Naive thymus-derived CD8-positive, alpha-beta T cell (primary cell): Measurements from ENCODE around the gene MED20. TPM values are rescaled to one million over a fixed set of nuclear protein-coding genes. Genes with fewer than 3 reads are reported as not detected.
"Not testable (repeated sequence)": the region's sequence is repeated elsewhere in the genome, so short reads cannot be mapped to it uniquely, and the experiment has no call there.

Experiments used
- ATAC-seq, 2 donors: fragments of 150-1000 bp; cut with Tn5 transposase in 1 of 2; sonication (Bioruptor Pico), chemical (Tn5 transposase) in 1 of 2; 1 replicate in 1 of 2; 2 replicates in 1 of 2; pipeline ENCODE4 v1.10.0; 2021; ENCODE audit warnings: mild to moderate bottlenecking in 2 of 2, moderate library complexity in 2 of 2
- POLR2A ChIA-PET: fragments of 350-600 bp; sonication (Branson Sonifier 250); formaldehyde crosslinking; loops from one replicate; lab custom pipeline; 2021; ENCODE audit warnings: antibody characterized with exemption; lab: Charles Lee
- DNase-seq, 10 donors: peaks; one replicate each; pipeline versions ENCODE4 v3.0.0 to v3.0.0-alpha.2; 2020 to 2022
- H3K27ac Mint-ChIP-seq, 10 donors: one replicate each; pipeline ENCODE4 v1.8.0; 2020 to 2022; ENCODE audit warnings: mild to moderate bottlenecking in 10 of 10, mixed read lengths in 10 of 10, moderate library complexity in 4 of 10, inconsistent platforms in 1 of 10
- H3K27me3 Mint-ChIP-seq, 5 donors: one replicate each; pipeline ENCODE4 v1.8.0; 2021 to 2022; ENCODE audit warnings: mixed read lengths in 5 of 5
- H3K36me3 Mint-ChIP-seq, 3 donors: one replicate each; pipeline ENCODE4 v1.8.0; 2020 to 2022; ENCODE audit warnings: mixed read lengths in 3 of 3, mild to moderate bottlenecking in 2 of 3, inconsistent platforms in 1 of 3
- H3K4me1 Mint-ChIP-seq, 4 donors: one replicate each; pipeline ENCODE4 v1.8.0; 2021 to 2022; ENCODE audit warnings: mixed read lengths in 4 of 4
- H3K4me3 Mint-ChIP-seq, 10 donors: one replicate each; pipeline ENCODE4 v1.8.0; 2020 to 2022; ENCODE audit warnings: mild to moderate bottlenecking in 10 of 10, mixed read lengths in 10 of 10, moderate library complexity in 6 of 10, inconsistent platforms in 1 of 10
- H3K9me3 Mint-ChIP-seq, 9 donors: one replicate each; pipeline ENCODE4 v1.8.0; 2020 to 2022; ENCODE audit warnings: mixed read lengths in 9 of 9, mild to moderate bottlenecking in 3 of 9, inconsistent platforms in 1 of 9, moderate library complexity in 1 of 9
- polyA plus RNA-seq, 3 donors: library from polyadenylated mRNA; unstranded; fragments of 300-500 nt; fragmentation: Illumina TruSeq; gene quantifications; one replicate each; pipeline ENCODE4 v1.2.3, GENCODE V29; 2021
- total RNA-seq, 8 experiments: library from RNA in 2 of 8; stranded (reverse) in 2 of 8; gene quantifications; one replicate each; pipeline ENCODE4 v1.2.3 and lab custom pipeline; 2021 to 2026

Gene MED20
- total and polyA plus RNA-seq, 5 experiments from 2014 or later: 2.8 to 12.5 (median 5.1) TPM

GRCh38 chr6:41958022-41958856 lies 37.3 kb upstream of the MED20 start:
- H3K36me3 Mint-ChIP-seq: peaks cover 0 to 71% (median 15%) of the 10 kb centered on the region in 3 donors
- H3K4me1 Mint-ChIP-seq: peaks cover 30 to 79% (median 73%) of the 10 kb centered on the region in 4 donors
- POLR2A ChIA-PET: interaction anchor here (0.6 kb wide), 2 partner anchors 51 to 86 kb away, joined by 3 to 5 read pairs; no protein-coding TSS in a partner anchor
- ATAC-seq (peak in 1 of 2 donors; percentile 24), DNase-seq (no peak)
- no peaks in the 10 kb centered on the region for H3K27me3 Mint-ChIP-seq
- no peaks in the 10 kb centered on the region for H3K9me3 Mint-ChIP-seq
- H3K27ac Mint-ChIP-seq: peak overlapping the region in 9 of 10 donors; percentile 18 to 89 (median 62)
- peak overlapping the region in 7 of 10 donors; percentile 4 to 68 (median 23) for H3K4me3 Mint-ChIP-seq

DNA sequence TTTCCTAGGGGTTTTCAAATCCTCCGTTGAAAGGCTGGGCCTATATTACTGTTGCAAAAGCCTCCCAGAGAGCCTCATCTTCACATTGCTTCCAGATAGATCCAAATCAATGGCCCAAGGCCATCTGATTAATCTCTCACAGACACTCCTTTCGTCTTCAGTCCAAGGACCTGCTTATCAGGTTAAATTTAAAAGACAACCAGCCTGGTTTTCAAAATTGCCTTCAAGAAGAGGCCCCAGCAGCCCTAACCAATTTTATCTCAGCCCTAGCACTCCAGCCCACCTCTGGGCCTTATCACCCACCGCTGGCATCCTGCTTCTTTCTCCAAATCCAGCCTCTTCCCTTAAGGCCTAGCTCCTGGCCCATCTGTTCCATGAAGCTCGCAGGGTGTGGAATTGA lies 36.2 kb upstream of the MED20 start:
- peaks cover 0 to 70% (median 13%) of the 10 kb centered on the region in 3 donors for H3K36me3 Mint-ChIP-seq
- H3K27me3 Mint-ChIP-seq: no peaks in the 10 kb centered on the region
- ATAC-seq (no peak), DNase-seq (no peak)
- peaks cover 27 to 81% (median 71%) of the 10 kb centered on the region in 4 donors for H3K4me1 Mint-ChIP-seq
- H3K9me3 Mint-ChIP-seq: no peaks in the 10 kb centered on the region
- H3K27ac Mint-ChIP-seq: peak overlapping the region in 8 of 10 donors; percentile 50 to 89 (median 70)
- peak overlapping the region in 2 of 10 donors; percentile 15 to 20 for H3K4me3 Mint-ChIP-seq
- POLR2A ChIA-PET: no interaction called here

GRCh38 chr6:41955412-41955811 lies 34.5 kb upstream of the MED20 start:
- H3K36me3 Mint-ChIP-seq: peaks cover 0 to 64% (median 16%) of the 10 kb centered on the region in 3 donors
- no peaks in the 10 kb centered on the region for H3K9me3 Mint-ChIP-seq
- peaks cover 22 to 72% (median 65%) of the 10 kb centered on the region in 4 donors for H3K4me1 Mint-ChIP-seq
- DNase-seq: no peak
- POLR2A ChIA-PET: interaction anchor here (0.7 to 0.8 kb wide), 2 partner anchors 52 to 168 kb away, joined by 3 read pairs; partner anchors contain the start of gene TOMM6
- H3K27ac Mint-ChIP-seq: peak overlapping the region in 4 of 10 donors; percentile 16 to 82 (median 38)
- ATAC-seq: no peak
- H3K4me3 Mint-ChIP-seq: no peak overlapping the region
- no peaks in the 10 kb centered on the region for H3K27me3 Mint-ChIP-seq

GRCh38 chr6:41954668-41955067 lies 33.7 kb upstream of the MED20 start:
- POLR2A ChIA-PET: interaction anchor here (0.6 to 0.8 kb wide), 2 partner anchors 37 to 53 kb away, joined by 3 to 4 read pairs; no protein-coding TSS in a partner anchor

GRCh38 chr6:41947581-41948220 lies 26.8 kb upstream of the MED20 start:
- DNase-seq (no peak), ATAC-seq (no peak)
- Mint-ChIP-seq H3K27ac (peak overlapping the region; percentile 68 to 91 (median 86)), H3K27me3 (no peaks in the 10 kb centered on the region), H3K4me3 (peak overlapping the region in 7 of 10 donors; percentile 6 to 72 (median 51)), H3K36me3 (peaks cover 0 to 43% (median 5%) of the 10 kb centered on the region in 3 donors), H3K4me1 (peaks cover 22 to 65% (median 61%) of the 10 kb centered on the region in 4 donors), H3K9me3 (no peaks in the 10 kb centered on the region)
- POLR2A ChIA-PET: interaction anchor here (0.9 to 4.9 kb wide), 2 partner anchors 8 to 14 kb away, joined by 4 to 30 read pairs; no protein-coding TSS in a partner anchor

More at GRCh38 chr6:41954668-41955067, 33.7 kb upstream of the MED20 start:
- peaks cover 0 to 66% (median 16%) of the 10 kb centered on the region in 3 donors for H3K36me3 Mint-ChIP-seq
- H3K4me1 Mint-ChIP-seq: peaks cover 22 to 70% (median 63%) of the 10 kb centered on the region in 4 donors
- no peak for ATAC-seq
- DNase-seq: no peak
- H3K27ac Mint-ChIP-seq: peak overlapping the region in 9 of 10 donors; percentile 16 to 82 (median 50)
- no peaks in the 10 kb centered on the region for H3K9me3 Mint-ChIP-seq
- H3K27me3 Mint-ChIP-seq: no peaks in the 10 kb centered on the region
- H3K4me3 Mint-ChIP-seq: peak overlapping the region in 2 of 10 donors; percentile 18 to 42

DNA sequence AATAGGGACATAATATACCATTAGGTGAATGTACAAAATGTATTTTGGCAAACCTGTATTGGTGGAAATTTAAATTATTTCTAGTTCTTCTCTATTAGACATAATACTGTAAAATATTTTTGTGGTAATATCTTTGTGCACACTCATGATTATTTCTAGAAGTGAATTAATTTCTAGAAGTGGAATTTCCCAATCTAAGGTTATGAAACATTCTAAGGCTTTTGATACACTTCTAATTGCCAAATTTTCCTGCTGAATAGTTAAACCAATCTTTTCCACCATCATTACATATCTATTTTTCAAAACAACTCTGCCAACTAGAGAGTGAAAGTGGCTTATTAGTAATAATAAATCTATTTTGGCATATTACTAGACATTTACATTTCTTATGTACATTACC lies 22.5 kb upstream of the MED20 start:
- peak overlapping the region in 6 of 10 donors; percentile 21 to 63 (median 42) for H3K27ac Mint-ChIP-seq

DNA sequence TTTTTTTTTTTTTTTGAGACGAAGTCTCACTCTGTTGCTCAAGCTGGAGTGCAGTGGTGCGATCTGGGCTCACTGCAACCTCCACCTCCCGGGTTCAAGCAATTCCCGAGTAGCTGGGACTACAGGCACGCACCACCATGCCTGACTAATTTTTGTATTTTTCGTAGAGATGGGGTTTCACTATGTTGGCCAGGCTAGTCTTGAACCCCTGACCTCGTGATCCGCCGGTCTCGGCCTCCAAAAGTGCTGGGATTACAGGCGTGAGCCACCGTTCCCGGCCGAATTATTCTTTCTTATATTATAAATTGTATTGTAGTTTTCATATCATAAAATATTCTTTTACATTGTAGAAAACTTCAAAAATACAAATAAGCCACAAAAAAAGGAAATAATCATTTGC lies 21.9 kb upstream of the MED20 start:
- H3K27me3 Mint-ChIP-seq, ATAC-seq, DNase-seq, H3K9me3 Mint-ChIP-seq: not testable (repeated sequence)
- peaks cover 41 to 75% (median 71%) of the 10 kb centered on the region in 4 donors for H3K4me1 Mint-ChIP-seq
- H3K36me3 Mint-ChIP-seq: peaks cover 0 to 19% (median 0%) of the 10 kb centered on the region in 3 donors
- peak overlapping the region in 5 of 10 donors; percentile 45 to 95 (median 88) for H3K4me3 Mint-ChIP-seq
- POLR2A ChIA-PET: interaction anchor here (0.6 to 12.5 kb wide), 6 partner anchors 21 to 1265 kb away, joined by 5 to 233 read pairs (median 6); partner anchors contain the start of genes BYSL, MED20 and TAF8
- H3K27ac Mint-ChIP-seq: peak overlapping the region in 7 of 10 donors; percentile 8 to 95 (median 89)

More for the DNA sequence above, 22.5 kb upstream of the MED20 start:
- Mint-ChIP-seq H3K27me3 (no peaks in the 10 kb centered on the region), H3K4me1 (peaks cover 40 to 74% (median 70%) of the 10 kb centered on the region in 4 donors), H3K36me3 (peaks cover 0 to 22% (median 0%) of the 10 kb centered on the region in 3 donors), H3K9me3 (no peaks in the 10 kb centered on the region), H3K4me3 (peak overlapping the region in 1 of 10 donors; percentile 56)
- DNase-seq (no peak), ATAC-seq (no peak)
- POLR2A ChIA-PET: interaction anchor here (0.5 to 12.5 kb wide), 4 partner anchors 20 to 1265 kb away, joined by 4 to 233 read pairs (median 6); partner anchors contain the start of gene TAF8

DNA sequence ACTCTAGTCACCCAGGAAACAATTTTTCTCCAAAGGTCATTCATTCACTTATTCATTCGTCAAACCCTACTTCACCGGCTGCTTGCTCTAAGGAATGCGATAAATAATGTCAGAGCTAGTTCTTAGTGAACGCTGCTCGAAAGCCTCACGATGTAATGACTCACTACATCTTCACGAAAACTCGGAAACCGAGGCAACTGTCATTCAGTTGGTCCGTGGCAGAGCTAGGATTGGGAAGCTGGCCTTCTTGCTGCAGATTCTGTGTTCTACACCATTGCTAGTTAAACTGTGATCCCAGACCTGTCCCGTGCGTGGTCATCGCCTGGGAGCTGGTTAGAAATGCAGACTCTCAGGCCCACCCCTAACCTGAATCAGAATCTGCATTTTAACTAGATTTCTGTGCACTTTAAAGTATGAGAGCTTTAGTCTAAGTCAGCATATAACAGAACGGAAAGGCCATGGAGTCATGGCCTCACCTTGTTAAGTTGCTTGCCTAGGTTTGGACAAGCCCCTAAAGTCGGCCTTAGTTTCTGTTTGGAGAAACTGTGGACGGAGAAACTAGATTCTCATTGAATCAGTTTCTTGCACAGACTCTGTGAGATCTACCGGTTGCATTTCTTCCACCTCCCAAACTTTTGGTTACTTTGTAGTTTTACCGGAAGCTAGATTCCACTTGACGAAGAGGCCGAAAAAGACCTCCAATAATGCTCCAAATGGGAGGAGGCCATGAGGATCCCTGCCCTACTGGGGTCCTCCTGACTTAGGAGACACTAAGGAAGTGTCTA lies 21.3 kb upstream of the MED20 start:
- no peaks in the 10 kb centered on the region for H3K27me3 Mint-ChIP-seq
- peak overlapping the region; percentile 76 to 95 (median 89) for H3K4me3 Mint-ChIP-seq
- POLR2A ChIA-PET: interaction anchor here (0.5 to 12.5 kb wide), 8 partner anchors 12 to 1266 kb away, joined by 3 to 233 read pairs (median 6); partner anchors contain the start of genes BYSL, MED20 and TAF8
- H3K9me3 Mint-ChIP-seq: no peaks in the 10 kb centered on the region
- peaks cover 0 to 16% (median 0%) of the 10 kb centered on the region in 3 donors for H3K36me3 Mint-ChIP-seq
- peak overlapping the region; percentile 87 to 95 (median 90) for H3K27ac Mint-ChIP-seq
- peak in 2 of 10 donors; percentile 34 to 35 for DNase-seq
- peak; percentile 20 to 24 for ATAC-seq
- H3K4me1 Mint-ChIP-seq: peaks cover 39 to 75% (median 71%) of the 10 kb centered on the region in 4 donors

DNA sequence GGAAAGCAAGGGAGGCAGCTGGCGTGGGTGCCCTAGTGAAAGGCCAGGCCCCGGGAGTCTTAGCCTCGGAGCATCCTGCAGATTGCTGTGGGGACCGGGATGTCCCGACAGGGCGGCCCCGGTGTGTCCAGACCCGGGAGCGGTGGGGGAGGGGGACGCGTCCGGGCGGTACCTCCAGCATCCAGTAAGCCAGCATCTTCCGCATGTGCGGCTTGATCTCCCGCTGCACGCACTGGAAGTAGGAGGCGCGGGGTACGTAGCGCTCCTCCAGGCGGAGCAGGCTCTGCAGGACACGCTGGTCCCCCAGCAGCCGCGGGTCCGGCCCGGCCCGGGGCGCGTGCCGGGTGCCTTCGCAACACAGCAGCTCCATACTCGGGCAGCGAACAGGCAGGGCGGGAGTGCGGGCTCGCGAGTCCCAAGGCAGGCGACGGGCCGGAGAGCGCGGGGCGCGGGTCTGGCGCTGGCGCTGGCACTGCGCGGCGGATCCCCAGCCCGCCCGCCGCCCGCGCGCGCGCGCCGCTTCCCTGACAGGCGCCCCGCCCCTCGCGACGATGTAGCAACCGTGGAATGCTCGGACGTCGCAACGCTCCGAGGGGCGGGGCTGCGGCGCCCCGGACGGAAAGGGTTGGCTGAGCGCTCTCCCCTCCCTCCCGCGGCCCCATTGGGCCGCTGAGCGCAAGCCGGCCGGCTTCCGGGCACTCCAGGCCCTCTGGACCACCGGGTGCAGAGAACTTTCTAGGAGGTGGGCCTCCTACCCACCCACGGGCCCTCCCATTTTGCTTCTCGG lies 20.5 kb upstream of the MED20 start, which contains the start of gene CCND3:
CCND3 (minus strand) TSS at position 529 of the 787 bp plus-strand sequence; CDS start at position 370, 159 bp downstream.
- Mint-ChIP-seq H3K27me3 (no peaks in the 10 kb centered on the region), H3K27ac (peak within 1 kb of the TSS; percentile 89 to 99 (median 94)), H3K36me3 (peaks cover 0 to 18% (median 0%) of the 10 kb centered on the region in 3 donors), H3K4me3 (peak within 1 kb of the TSS; percentile 87 to 96 (median 92)), H3K4me1 (peaks cover 43 to 79% (median 75%) of the 10 kb centered on the region in 4 donors), H3K9me3 (no peaks in the 10 kb centered on the region)
- POLR2A ChIA-PET: interaction anchor here (0.5 to 12.5 kb wide), 9 partner anchors 9 to 105 kb away, joined by 3 to 233 read pairs (median 7); partner anchors contain the start of genes BYSL, MED20 and TAF8
- DNase-seq (peak; percentile 66 to 89 (median 77)), ATAC-seq (peak; percentile 67 to 71)

- POLR2A ChIA-PET: interaction anchor here (0.5 to 12.5 kb wide), 11 partner anchors 9 to 105 kb away, joined by 3 to 233 read pairs (median 6); partner anchors contain the start of genes BYSL, MED20 and TAF8
- peak overlapping the region; percentile 87 to 99 (median 94) for H3K27ac Mint-ChIP-seq
- peaks cover 46 to 82% (median 77%) of the 10 kb centered on the region in 4 donors for H3K4me1 Mint-ChIP-seq
- H3K27me3 Mint-ChIP-seq: no peaks in the 10 kb centered on the region
- peaks cover 0 to 21% (median 4%) of the 10 kb centered on the region in 3 donors for H3K36me3 Mint-ChIP-seq
- peak; percentile 15 to 36 for ATAC-seq
- peak; percentile 45 to 82 (median 59) for DNase-seq
- no peaks in the 10 kb centered on the region for H3K9me3 Mint-ChIP-seq
- peak overlapping the region; percentile 87 to 96 (median 92) for H3K4me3 Mint-ChIP-seq
Observed at GRCh38 chr6:41940759-41941279, 19.9 kb upstream of the MED20 start.
